Astrocyte (in vitro differentiated cells and primary cell): ENCODE data around the gene ODR4. TPM values are rescaled to one million over a fixed set of nuclear protein-coding genes. Genes with fewer than 3 reads are reported as not detected.
A peak's percentile ranks its signal among the peaks of the same experiment; 100 is the strongest.

Source experiments
- DNase-seq: peaks from one replicate; pipeline ENCODE4 v3.0.0-alpha.2; 2010; ENCODE audit warnings: low read depth
- FAIRE-seq: peaks from 2 replicates; lab custom pipeline; 2011; peaks lifted over from hg19 to GRCh38; lab: Jason Lieb, UNC
- H2AFZ ChIP-seq: 2 replicates; pipeline ENCODE4 v1.6.0; 2012; ENCODE audit warnings: low read depth, low read length, inconsistent platforms
- H3K27ac ChIP-seq: 2 replicates; pipeline ENCODE4 v1.5.1; 2011; ENCODE audit warnings: low read depth, low read length, inconsistent platforms
- H3K27me3 ChIP-seq: 2 replicates; pipeline ENCODE4 v1.6.0; 2011; ENCODE audit warnings: low read length, inconsistent platforms; ENCODE audit not compliant: insufficient read depth
- H3K36me3 ChIP-seq: 2 replicates; pipeline ENCODE4 v1.5.1; 2011; ENCODE audit warnings: low read length, inconsistent platforms; ENCODE audit not compliant: insufficient read depth
- H3K4me1 ChIP-seq: 2 replicates; pipeline ENCODE4 v1.5.1; 2011; ENCODE audit warnings: low read length, inconsistent platforms; ENCODE audit not compliant: insufficient read depth
- H3K4me2 ChIP-seq: 2 replicates; pipeline ENCODE4 v1.6.0; 2012; ENCODE audit warnings: low read length, inconsistent platforms
- H3K4me3 ChIP-seq: 2 replicates; pipeline ENCODE4 v1.5.1; 2011; ENCODE audit warnings: low read depth, mild to moderate bottlenecking, low read length, inconsistent platforms; ENCODE audit not compliant: insufficient read depth
- H3K79me2 ChIP-seq: 2 replicates; pipeline ENCODE4 v1.6.0; 2012; ENCODE audit warnings: mild to moderate bottlenecking, low read length, inconsistent platforms; ENCODE audit not compliant: insufficient read depth
- H3K9ac ChIP-seq: 2 replicates; pipeline ENCODE4 v1.6.0; 2012; ENCODE audit warnings: mild to moderate bottlenecking, low read length, inconsistent platforms
- H3K9me3 ChIP-seq: 2 replicates; pipeline ENCODE4 v1.5.1; 2012; ENCODE audit warnings: low read depth, mild to moderate bottlenecking, low read length, inconsistent platforms; ENCODE audit not compliant: insufficient read depth
- H4K20me1 ChIP-seq: 2 replicates; pipeline ENCODE4 v1.6.0; 2012; ENCODE audit warnings: low read length, inconsistent platforms; ENCODE audit not compliant: insufficient read depth
- H3K27ac Mint-ChIP-seq: one replicate; pipeline ENCODE4 v1.8.0; 2021; ENCODE audit warnings: mild to moderate bottlenecking, mixed read lengths; ENCODE audit not compliant: unreplicated experiment
- H3K27me3 Mint-ChIP-seq: one replicate; pipeline ENCODE4 v1.8.0; 2021; ENCODE audit warnings: low read depth, mixed read lengths; ENCODE audit not compliant: unreplicated experiment
- H3K36me3 Mint-ChIP-seq: one replicate; pipeline ENCODE4 v1.8.0; 2021; ENCODE audit warnings: low read depth, mixed read lengths; ENCODE audit not compliant: unreplicated experiment
- H3K4me1 Mint-ChIP-seq: one replicate; pipeline ENCODE4 v1.8.0; 2021; ENCODE audit warnings: low read depth, mixed read lengths; ENCODE audit not compliant: unreplicated experiment
- H3K4me3 Mint-ChIP-seq: one replicate; pipeline ENCODE4 v1.8.0; 2021; ENCODE audit warnings: mild to moderate bottlenecking, moderate library complexity, mixed read lengths; ENCODE audit not compliant: unreplicated experiment
- H3K9me3 Mint-ChIP-seq: one replicate; pipeline ENCODE4 v1.8.0; 2021; ENCODE audit warnings: mild to moderate bottlenecking, mixed read lengths; ENCODE audit not compliant: unreplicated experiment
- CTCF ChIP-seq: IDR thresholded peaks from 2 replicates; pipeline ENCODE4 v1.5.1; 2011; ENCODE audit warnings: low read depth, mild to moderate bottlenecking, inconsistent platforms, low read length, moderate library complexity; ENCODE audit not compliant: insufficient read depth
- EZH2 ChIP-seq: IDR thresholded peaks from 2 replicates; pipeline ENCODE4 v1.6.1; 2012; ENCODE audit warnings: mild to moderate bottlenecking, low read length, inconsistent platforms; ENCODE audit not compliant: insufficient read depth
- total RNA-seq: library from RNA; stranded (reverse); gene quantifications from 2 replicates; pipeline ENCODE4 v1.2.1, GENCODE V29; 2021

ODR4 gene
- total RNA-seq, 1 donor from 2014 or later: 22.1 TPM

- Histone ChIP-seq H3K27ac (peak overlapping the region; percentile 98), H3K9ac (peak overlapping the region; percentile 99), H3K27me3 (no peaks in the 10 kb centered on the region), H3K4me2 (peak overlapping the region; percentile 86), H3K4me1 (peaks cover 6% of the 10 kb centered on the region), H3K36me3 (peaks cover 15% of the 10 kb centered on the region), H2AFZ (peak overlapping the region; percentile 85), H4K20me1 (peaks cover 19% of the 10 kb centered on the region), H3K9me3 (no peaks in the 10 kb centered on the region), H3K79me2 (peaks cover 82% of the 10 kb centered on the region), H3K4me3 (peak overlapping the region; percentile 92)
- H3K27ac Mint-ChIP-seq: peak overlapping the region; percentile 98
- H3K27me3 Mint-ChIP-seq: no peaks in the 10 kb centered on the region
- DNase-seq (no peak), FAIRE-seq (no peak)
- no peaks in the 10 kb centered on the region for H3K9me3 Mint-ChIP-seq
- H3K36me3 Mint-ChIP-seq: peaks cover 2% of the 10 kb centered on the region
- peaks cover 2% of the 10 kb centered on the region for H3K4me1 Mint-ChIP-seq
- no peak for TF ChIP-seq EZH2
- no peak for TF ChIP-seq CTCF
- peak overlapping the region; percentile 98 for H3K4me3 Mint-ChIP-seq
Observed at GRCh38 chr1:186375929-186376319, 286 bp downstream of the ODR4 start.

GRCh38 chr1:186386725-186387383, 11.2 kb downstream of the ODR4 start:
- H3K9ac ChIP-seq: no peak overlapping the region
- Mint-ChIP-seq H3K36me3 (peaks cover 2% of the 10 kb centered on the region), H3K4me1 (no peaks in the 10 kb centered on the region), H3K27ac (no peak overlapping the region), H3K27me3 (no peaks in the 10 kb centered on the region), H3K9me3 (no peaks in the 10 kb centered on the region), H3K4me3 (no peak overlapping the region)
- no peaks in the 10 kb centered on the region for H4K20me1 ChIP-seq
- FAIRE-seq: no peak
- no peak overlapping the region for H3K4me2 ChIP-seq
- no peaks in the 10 kb centered on the region for H3K9me3 ChIP-seq
- peaks cover 54% of the 10 kb centered on the region for H3K36me3 ChIP-seq
- no peaks in the 10 kb centered on the region for H3K4me1 ChIP-seq
- H3K79me2 ChIP-seq: peaks cover 8% of the 10 kb centered on the region
- no peak overlapping the region for H3K27ac ChIP-seq
- no peak overlapping the region for H2AFZ ChIP-seq
- no peak for DNase-seq
- H3K4me3 ChIP-seq: no peak overlapping the region
- no peaks in the 10 kb centered on the region for H3K27me3 ChIP-seq
- TF ChIP-seq EZH2 (no peak), CTCF (no peak)

GRCh38 chr1:186390925-186391324, 15.3 kb downstream of the ODR4 start:
- no peak overlapping the region for H3K9ac ChIP-seq
- H3K79me2 ChIP-seq: no peaks in the 10 kb centered on the region
- no peak overlapping the region for H3K27ac Mint-ChIP-seq
- no peak overlapping the region for H3K4me3 Mint-ChIP-seq
- no peaks in the 10 kb centered on the region for H3K4me1 ChIP-seq
- no peaks in the 10 kb centered on the region for H3K9me3 ChIP-seq
- H4K20me1 ChIP-seq: no peaks in the 10 kb centered on the region
- H3K36me3 Mint-ChIP-seq: peaks cover 3% of the 10 kb centered on the region
- H3K27me3 Mint-ChIP-seq: no peaks in the 10 kb centered on the region
- no peak overlapping the region for H2AFZ ChIP-seq
- H3K27ac ChIP-seq: no peak overlapping the region
- DNase-seq (no peak), FAIRE-seq (no peak)
- H3K4me3 ChIP-seq: no peak overlapping the region
- H3K36me3 ChIP-seq: peaks cover 43% of the 10 kb centered on the region
- TF ChIP-seq EZH2 (no peak), CTCF (no peak)
- H3K4me2 ChIP-seq: no peak overlapping the region
- no peaks in the 10 kb centered on the region for H3K27me3 ChIP-seq
- H3K4me1 Mint-ChIP-seq: peaks cover 2% of the 10 kb centered on the region
- H3K9me3 Mint-ChIP-seq: no peaks in the 10 kb centered on the region
